OCI-LY3 (cell line): ENCODE measurements around the gene ARHGAP29.

ENCODE experiments used
- EZH2phosphoT487 ChIP-seq: fragments of 200-600 bp; shearing (Covaris generic); IDR thresholded peaks from 2 replicates; pipeline ENCODE4 v1.6.1; 2018; ENCODE audit warnings: antibody characterized with exemption, mixed run types, low read depth
- TF ChIP-seq, protein P1 (sequence below): fragments of 200-600, 300-600 bp; sonication (generic); IDR thresholded peaks from 2 replicates; pipeline ENCODE4 v1.5.1; 2014; ENCODE audit warnings: antibody characterized with exemption, low read length, low read depth

DNA sequence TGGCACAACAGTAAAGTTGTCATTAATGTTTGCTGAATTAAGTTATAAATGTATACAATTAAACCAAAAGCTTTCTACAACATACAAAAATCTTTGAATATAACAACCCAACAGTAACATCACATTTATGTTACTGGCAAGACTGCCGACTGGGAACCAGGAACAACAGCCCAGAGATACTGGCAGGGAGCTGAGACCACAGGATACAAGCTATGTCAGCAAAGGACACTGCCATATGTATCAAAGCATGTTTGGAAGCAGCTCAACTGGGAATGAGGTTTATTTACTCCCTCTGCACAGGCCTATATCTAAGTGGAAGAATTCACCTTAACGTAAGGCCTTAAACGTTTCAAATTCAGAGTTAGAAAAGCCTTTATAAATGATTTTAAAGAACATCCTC lies 50.4 kb downstream of the ARHGAP29 start:
- TF ChIP-seq, protein P1, sequence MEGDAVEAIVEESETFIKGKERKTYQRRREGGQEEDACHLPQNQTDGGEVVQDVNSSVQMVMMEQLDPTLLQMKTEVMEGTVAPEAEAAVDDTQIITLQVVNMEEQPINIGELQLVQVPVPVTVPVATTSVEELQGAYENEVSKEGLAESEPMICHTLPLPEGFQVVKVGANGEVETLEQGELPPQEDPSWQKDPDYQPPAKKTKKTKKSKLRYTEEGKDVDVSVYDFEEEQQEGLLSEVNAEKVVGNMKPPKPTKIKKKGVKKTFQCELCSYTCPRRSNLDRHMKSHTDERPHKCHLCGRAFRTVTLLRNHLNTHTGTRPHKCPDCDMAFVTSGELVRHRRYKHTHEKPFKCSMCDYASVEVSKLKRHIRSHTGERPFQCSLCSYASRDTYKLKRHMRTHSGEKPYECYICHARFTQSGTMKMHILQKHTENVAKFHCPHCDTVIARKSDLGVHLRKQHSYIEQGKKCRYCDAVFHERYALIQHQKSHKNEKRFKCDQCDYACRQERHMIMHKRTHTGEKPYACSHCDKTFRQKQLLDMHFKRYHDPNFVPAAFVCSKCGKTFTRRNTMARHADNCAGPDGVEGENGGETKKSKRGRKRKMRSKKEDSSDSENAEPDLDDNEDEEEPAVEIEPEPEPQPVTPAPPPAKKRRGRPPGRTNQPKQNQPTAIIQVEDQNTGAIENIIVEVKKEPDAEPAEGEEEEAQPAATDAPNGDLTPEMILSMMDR: no peak
- TF ChIP-seq EZH2phosphoT487: no peak
